ENCODE measurements around the gene KPNA1. TPM values are rescaled to one million over a fixed set of nuclear protein-coding genes. Genes with fewer than 3 reads are reported as not detected.

KPNA1 gene
- total and polyA plus RNA-seq, 2 of the 13 experiments (the other 11 are each of a cell fraction or from before 2014, with no cell fraction given) = 15.4 to 30.0 TPM

GRCh38 chr3:122515020-122515468, 305 bp upstream of the KPNA1 start (continued):
- no peak for TF ChIP-seq ZNF276 (CRISPR knock-in tag; IDR thresholded peaks at IDR 0.05; ENCODE audit: low read depth)
- no peak for TF ChIP-seq ZBTB10 (CRISPR knock-in tag; IDR thresholded peaks at IDR 0.05; ENCODE audit: borderline replicate concordance)
- no peak for TF ChIP-seq BCL6 (CRISPR knock-in tag; IDR thresholded peaks at IDR 0.05)
- no peak for TF ChIP-seq BCLAF1 (IDR thresholded peaks at IDR 0.05)
- no peak for TF ChIP-seq HMGXB3 (CRISPR knock-in tag; IDR thresholded peaks at IDR 0.05; ENCODE audit: borderline replicate concordance)
- TF ChIP-seq GLMP (CRISPR knock-in tag; IDR thresholded peaks at IDR 0.05; ENCODE audit: borderline replicate concordance) = no peak
- TF ChIP-seq AHR (CRISPR knock-in tag; IDR thresholded peaks at IDR 0.05) = no peak
- TF ChIP-seq PAXIP1 (CRISPR knock-in tag; conservative IDR thresholded peaks at IDR 0.05) = no peak
- TF ChIP-seq LCORL (IDR thresholded peaks at IDR 0.05) = no peak
- no peak for TF ChIP-seq LCORL (CRISPR knock-in tag; IDR thresholded peaks at IDR 0.05)

Data from HepG2 (cell line).